ENCODE data around the gene APBB2.

DNA sequence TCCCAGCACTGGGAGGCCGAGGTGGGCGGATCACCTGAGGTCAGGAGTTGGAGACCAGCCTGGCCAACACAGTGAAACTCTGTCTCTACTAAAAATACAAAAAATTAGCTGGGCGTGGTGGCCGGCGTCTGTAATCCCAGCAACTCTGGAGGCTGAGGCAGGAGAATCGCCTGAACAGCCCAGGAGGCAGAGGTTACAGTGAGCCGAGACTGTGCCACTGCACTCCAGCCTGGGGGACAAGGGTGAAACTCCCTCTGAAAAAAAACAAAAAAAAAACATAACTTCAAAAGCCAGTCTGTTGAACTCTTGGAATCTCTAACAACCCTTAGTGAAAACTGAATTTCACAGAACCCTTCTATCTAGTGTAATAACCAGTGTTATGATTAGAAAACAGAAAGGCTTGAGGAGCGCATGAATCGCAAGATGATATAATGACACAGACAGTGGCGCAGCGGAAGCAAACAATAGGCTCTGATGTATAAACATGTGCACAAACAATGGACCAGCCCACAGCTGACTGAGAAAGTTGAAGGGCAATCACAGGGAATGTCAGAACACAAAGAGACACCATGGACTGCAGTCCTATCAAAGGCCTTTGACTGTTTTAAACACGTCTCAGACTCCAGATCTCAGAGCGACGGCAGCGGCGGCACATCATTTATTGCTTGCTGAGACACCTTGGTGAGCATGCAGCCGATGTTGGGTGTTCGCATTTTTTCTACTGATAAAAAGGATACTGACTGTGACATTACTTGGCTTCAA is 383.0 kb downstream of the APBB2 start:
- TF ChIP-seq, protein P1, sequence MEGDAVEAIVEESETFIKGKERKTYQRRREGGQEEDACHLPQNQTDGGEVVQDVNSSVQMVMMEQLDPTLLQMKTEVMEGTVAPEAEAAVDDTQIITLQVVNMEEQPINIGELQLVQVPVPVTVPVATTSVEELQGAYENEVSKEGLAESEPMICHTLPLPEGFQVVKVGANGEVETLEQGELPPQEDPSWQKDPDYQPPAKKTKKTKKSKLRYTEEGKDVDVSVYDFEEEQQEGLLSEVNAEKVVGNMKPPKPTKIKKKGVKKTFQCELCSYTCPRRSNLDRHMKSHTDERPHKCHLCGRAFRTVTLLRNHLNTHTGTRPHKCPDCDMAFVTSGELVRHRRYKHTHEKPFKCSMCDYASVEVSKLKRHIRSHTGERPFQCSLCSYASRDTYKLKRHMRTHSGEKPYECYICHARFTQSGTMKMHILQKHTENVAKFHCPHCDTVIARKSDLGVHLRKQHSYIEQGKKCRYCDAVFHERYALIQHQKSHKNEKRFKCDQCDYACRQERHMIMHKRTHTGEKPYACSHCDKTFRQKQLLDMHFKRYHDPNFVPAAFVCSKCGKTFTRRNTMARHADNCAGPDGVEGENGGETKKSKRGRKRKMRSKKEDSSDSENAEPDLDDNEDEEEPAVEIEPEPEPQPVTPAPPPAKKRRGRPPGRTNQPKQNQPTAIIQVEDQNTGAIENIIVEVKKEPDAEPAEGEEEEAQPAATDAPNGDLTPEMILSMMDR (IDR thresholded peaks at IDR 0.05), result no peak
- no peak for TF ChIP-seq POLR2A (IDR thresholded peaks at IDR 0.05)
